IMR-90 (cell line): ENCODE results near the gene PSEN1. TPM values are rescaled to one million over a fixed set of nuclear protein-coding genes. Genes with fewer than 3 reads are reported as not detected.
A peak's percentile ranks its signal among the peaks of the same experiment; 100 is the strongest.

Source experiments
- ATAC-seq: fragments of 200-7000 bp; cut with Tn5 transposase; 2 replicates; pipeline ENCODE4 v1.9.1; 2020; ENCODE audit warnings: low read depth, mild to moderate bottlenecking, moderate library complexity
- BruUV-seq: library from RNA; stranded (reverse); fragments of 400-500 nt; replicated peaks from 2 replicates; lab custom pipeline; 2021; lab: Mats Ljungman, UMichigan
- CTCF ChIA-PET: fragments of 300-600 bp; formaldehyde crosslinking; extraction: SDS; loops from one replicate; lab custom pipeline; 2021; ENCODE audit warnings: antibody characterized with exemption; lab: Yijun Ruan, JAX
- POLR2A ChIA-PET: fragments of 300-600 bp; sonication (Branson Sonifier 250); formaldehyde crosslinking; loops from one replicate; lab custom pipeline; 2022; ENCODE audit warnings: antibody characterized with exemption; ENCODE audit not compliant: unreplicated experiment; lab: Charles Lee
- DNase-seq: peaks from one replicate; pipeline ENCODE4 v3.0.0; 2013
- H2AFZ ChIP-seq: replicated peaks from 2 replicates; pipeline ENCODE3; 2013; ENCODE audit warnings: low read length, mild to moderate bottlenecking; ENCODE audit not compliant: poor library complexity
- H2AK5ac ChIP-seq: 2 replicates; pipeline ENCODE4 v1.6.1; 2013; ENCODE audit warnings: low read depth, low read length, inconsistent platforms
- H2AK9ac ChIP-seq: replicated peaks from 2 replicates; pipeline ENCODE3; 2013; ENCODE audit warnings: mild to moderate bottlenecking, low read depth, low read length, moderate library complexity; ENCODE audit not compliant: poor library complexity
- H2BK120ac ChIP-seq: 2 replicates; pipeline ENCODE4 v1.6.1; 2013; ENCODE audit warnings: low read depth, low read length, inconsistent platforms
- H2BK15ac ChIP-seq: 3 replicates; pipeline ENCODE4 v1.6.1; 2013; ENCODE audit warnings: low read depth, low read length, inconsistent platforms
- H2BK20ac ChIP-seq: 2 replicates; pipeline ENCODE4 v1.6.1; 2013; ENCODE audit warnings: low read depth, mild to moderate bottlenecking, inconsistent platforms, low read length, moderate library complexity
- H2BK5ac ChIP-seq: 2 replicates; pipeline ENCODE4 v1.6.1; 2013; ENCODE audit warnings: mild to moderate bottlenecking, low read depth, low read length, inconsistent platforms; ENCODE audit not compliant: poor library complexity, severe bottlenecking
- H3K14ac ChIP-seq: replicated peaks from 2 replicates; pipeline ENCODE4 v1.6.1; 2013; ENCODE audit warnings: low read depth, low read length, inconsistent platforms
- H3K18ac ChIP-seq: 2 replicates; pipeline ENCODE4 v1.6.1; 2013; ENCODE audit warnings: low read depth, low read length, control low read depth
- H3K23ac ChIP-seq: 2 replicates; pipeline ENCODE4 v1.6.1; 2013; ENCODE audit warnings: low read depth, low read length, inconsistent platforms
- H3K27ac ChIP-seq: 2 replicates; pipeline ENCODE4 v1.5.1; 2013; ENCODE audit warnings: mild to moderate bottlenecking, control low read depth, low read length; ENCODE audit not compliant: insufficient read depth
- H3K27me3 ChIP-seq: 2 replicates; pipeline ENCODE4 v1.6.1; 2013; ENCODE audit warnings: low read length; ENCODE audit not compliant: control insufficient read depth, insufficient read depth
- H3K36me3 ChIP-seq: 2 replicates; pipeline ENCODE4 v1.6.1; 2013; ENCODE audit warnings: low read length, mixed read lengths; ENCODE audit not compliant: control insufficient read depth, insufficient read depth
- H3K4ac ChIP-seq: 2 replicates; pipeline ENCODE4 v1.6.1; 2013; ENCODE audit warnings: low read depth, low read length, inconsistent platforms
- H3K4me1 ChIP-seq: 2 replicates; pipeline ENCODE4 v1.6.1; 2013; ENCODE audit warnings: low read length, mixed read lengths; ENCODE audit not compliant: control insufficient read depth, insufficient read depth
- H3K4me2 ChIP-seq: 2 replicates; pipeline ENCODE4 v1.6.1; 2013; ENCODE audit warnings: low read depth, mild to moderate bottlenecking, control low read depth, low read length, moderate library complexity
- H3K4me3 ChIP-seq: 2 replicates; pipeline ENCODE4 v1.5.1; 2013; ENCODE audit warnings: low read depth, mild to moderate bottlenecking, control low read depth, low read length, moderate library complexity; ENCODE audit not compliant: insufficient read depth
- H3K56ac ChIP-seq: 2 replicates; pipeline ENCODE4 v1.6.1; 2013; ENCODE audit warnings: low read length, inconsistent platforms; ENCODE audit not compliant: insufficient read depth; ENCODE audit errors: extremely low read depth
- H3K79me1 ChIP-seq, 2 experiments: 2 replicates each; pipeline ENCODE4 v1.6.1; 2013; ENCODE audit warnings: low read length in 2 of 2, inconsistent platforms in 1 of 2, low read depth in 1 of 2
- H3K9ac ChIP-seq: 2 replicates; pipeline ENCODE4 v1.6.1; 2013; ENCODE audit warnings: low read depth, low read length, control low read depth
- H3K9me1 ChIP-seq: 2 replicates; pipeline ENCODE4 v1.6.1; 2013; ENCODE audit warnings: low read length, inconsistent platforms; ENCODE audit not compliant: insufficient read depth
- H3K9me3 ChIP-seq: 2 replicates; pipeline ENCODE4 v1.6.1; 2013; ENCODE audit warnings: low read length; ENCODE audit not compliant: control insufficient read depth, insufficient read depth
- H4K20me1 ChIP-seq: 2 replicates; pipeline ENCODE4 v1.6.1; 2013; ENCODE audit warnings: low read length, inconsistent platforms; ENCODE audit not compliant: insufficient read depth
- H4K5ac ChIP-seq: 2 replicates; pipeline ENCODE4 v1.6.1; 2013; ENCODE audit warnings: mild to moderate bottlenecking, low read depth, low read length, control low read depth
- H4K8ac ChIP-seq, 2 experiments: 2 replicates each; pipeline ENCODE4 v1.6.1; 2013; ENCODE audit warnings: low read depth in 2 of 2, low read length in 2 of 2, control low read depth in 1 of 2, inconsistent platforms in 1 of 2
- H4K91ac ChIP-seq: 2 replicates; pipeline ENCODE4 v1.6.1; 2013; ENCODE audit warnings: low read depth, low read length, inconsistent platforms; ENCODE audit not compliant: insufficient read depth
- CTCF ChIP-seq: conservative IDR thresholded peaks from 2 replicates; pipeline ENCODE4 v1.5.1; 2012; ENCODE audit warnings: mild to moderate bottlenecking, low read depth, low read length, improper control_type of control experiment
- ELK1 ChIP-seq: fragments of 150-350 bp; IDR thresholded peaks from 2 replicates; pipeline ENCODE4 v1.6.1; 2016; ENCODE audit warnings: low read depth, mild to moderate bottlenecking, low read length, moderate library complexity, borderline replicate concordance
- MAZ ChIP-seq: IDR thresholded peaks from 2 replicates; pipeline ENCODE4 v1.6.1; 2012; ENCODE audit warnings: low read depth, mild to moderate bottlenecking, low read length, improper control_type of control experiment, moderate library complexity, borderline replicate concordance
- RAD21 ChIP-seq: IDR thresholded peaks from 2 replicates; pipeline ENCODE4 v1.6.1; 2012; ENCODE audit warnings: low read length, improper control_type of control experiment
- SMC3 ChIP-seq: fragments of 150-350 bp; IDR thresholded peaks from 2 replicates; pipeline ENCODE4 v1.6.1; 2016; ENCODE audit warnings: low read depth, mild to moderate bottlenecking, antibody characterized with exemption, low read length, moderate library complexity
- whole genome bisulfite sequencing, 2 experiments: methylation state at CpG; one replicate each; pipeline versions ENCODE4 v1.1.5 to v1.1.7; 2013; ENCODE audit warnings: missing lambda C conversion rate in 2 of 2; ENCODE audit not compliant: insufficient read length in 1 of 2; ENCODE audit errors: extremely low coverage in 2 of 2; 5-methylcytosine and 5-hydroxymethylcytosine counted together
- dilution Hi-C: fragments of 300-500 bp; cut with HindIII; formaldehyde crosslinking; loops from one replicate; pipeline ENCODE4 v1.14.3; 2018; ENCODE audit warnings: low sequenced_read_pairs; ENCODE audit not compliant: unreplicated experiment
- in situ Hi-C: fragments of 300-500 bp; cut with MboI; formaldehyde crosslinking; loops from 3 replicates; pipeline ENCODE4 v1.14.3; 2019; ENCODE audit warnings: low sequenced_read_pairs, inconsistent platforms, mixed read lengths
- intact Hi-C: fragments of 100-400 bp; cut with micrococcal nuclease; formaldehyde crosslinking; loops from 2 replicates; pipeline ENCODE4 v1.10.0; 2022
- polyA plus RNA-seq, 3 experiments: library from polyadenylated mRNA; depleted of rRNA; stranded (reverse); fragments of >200 nt; gene quantifications; 2 replicates each; pipeline ENCODE4 v1.2.3, GENCODE V29; 2012; ENCODE audit warnings: low replicate concordance in 1 of 3
- total RNA-seq: library from RNA; depleted of rRNA; stranded (reverse); fragments of >200 nt; gene quantifications from 2 replicates; pipeline ENCODE4 v1.2.3, GENCODE V29; 2012

The PSEN1 gene
- total and polyA plus RNA-seq, 2 of the 4 experiments (the other 2 are of a cell fraction), result 14.8 to 62.7 TPM

DNA sequence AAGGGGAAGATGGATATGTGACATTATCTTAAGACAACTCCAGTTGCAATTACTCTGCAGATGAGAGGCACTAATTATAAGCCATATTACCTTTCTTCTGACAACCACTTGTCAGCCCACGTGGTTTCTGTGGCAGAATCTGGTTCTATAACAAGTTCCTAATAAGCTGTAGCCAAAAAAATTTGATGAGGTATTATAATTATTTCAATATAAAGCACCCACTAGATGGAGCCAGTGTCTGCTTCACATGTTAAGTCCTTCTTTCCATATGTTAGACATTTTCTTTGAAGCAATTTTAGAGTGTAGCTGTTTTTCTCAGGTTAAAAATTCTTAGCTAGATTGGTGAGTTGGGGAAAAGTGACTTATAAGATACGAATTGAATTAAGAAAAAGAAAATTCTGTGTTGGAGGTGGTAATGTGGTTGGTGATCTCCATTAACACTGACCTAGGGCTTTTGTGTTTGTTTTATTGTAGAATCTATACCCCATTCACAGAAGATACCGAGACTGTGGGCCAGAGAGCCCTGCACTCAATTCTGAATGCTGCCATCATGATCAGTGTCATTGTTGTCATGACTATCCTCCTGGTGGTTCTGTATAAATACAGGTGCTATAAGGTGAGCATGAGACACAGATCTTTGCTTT is 36.9 kb downstream of the PSEN1 start:
- H3K9me3 ChIP-seq, result no peaks in the 10 kb centered on the region
- H3K9me1 ChIP-seq, result 0 out of 2 replicates have a peak, but pooled peaks cover 5% of the 10 kb centered on the region
- peaks cover 38% of the 10 kb centered on the region for H3K36me3 ChIP-seq
- H3K23ac ChIP-seq, result no peak overlapping the region
- H3K79me1 ChIP-seq, result peaks cover 0 to 8% of the 10 kb centered on the region in 2 experiments; a peak in 1 of 4 replicates
- H3K18ac ChIP-seq, result no peak overlapping the region
- TF ChIP-seq MAZ, result no peak
- peak; percentile 75 for TF ChIP-seq RAD21
- TF ChIP-seq ELK1, result no peak
- peak; percentile 61 for TF ChIP-seq SMC3
- peak; percentile 69 for TF ChIP-seq CTCF
- CTCF ChIA-PET, result interaction anchor here (0.5 to 1.3 kb wide), 8 partner anchors 10 to 308 kb away, joined by 3 to 4 read pairs (median 3); no protein-coding TSS in a partner anchor
- intact Hi-C loops (loop anchor here (1.0 to 10.0 kb wide), 3 partner anchors 109 to 462 kb away; no protein-coding TSS in a partner anchor), in situ Hi-C loops (loop anchor here (5.0 kb wide), 1 partner anchor 294 kb away; no protein-coding TSS in a partner anchor), dilution Hi-C loops (no loop called here)
- no peak overlapping the region for H2AK9ac ChIP-seq
- WGBS, 2 experiments, result no CpG with 5 or more reads among the region's 3 CpGs
- H3K27me3 ChIP-seq, result no peaks in the 10 kb centered on the region
- POLR2A ChIA-PET, result no interaction called here
- H4K5ac ChIP-seq, result peak overlapping the region; percentile 31; the same call in 1 of the 2 replicates
- no peak overlapping the region for H2BK20ac ChIP-seq
- 0 out of 2 replicates have a peak, but pooled peaks cover 2% of the 10 kb centered on the region for H3K4me1 ChIP-seq
- H2BK5ac ChIP-seq, result no peak overlapping the region
- no peaks in the 10 kb centered on the region for H4K20me1 ChIP-seq
- no peak overlapping the region for H2AK5ac ChIP-seq
- H4K91ac ChIP-seq, result no peak overlapping the region
- H3K4me3 ChIP-seq, result no peak overlapping the region
- no peak overlapping the region for H4K8ac ChIP-seq
- no peak overlapping the region for H2BK120ac ChIP-seq
- no peak overlapping the region for H3K14ac ChIP-seq
- H3K27ac ChIP-seq, result no peak overlapping the region
- no peak overlapping the region for H2BK15ac ChIP-seq
- peak; percentile 62 for ATAC-seq
- peak; percentile 65 for DNase-seq
- no peak overlapping the region for H3K4me2 ChIP-seq
- H3K4ac ChIP-seq, result no peak overlapping the region
- H3K9ac ChIP-seq, result no peak overlapping the region
- no TSS peak for BruUV-seq
- no peak overlapping the region for H3K56ac ChIP-seq
- H2AFZ ChIP-seq, result no peak overlapping the region
